HFF-Myc (cell line): ENCODE measurements around the gene MTFR2.
"Not testable (repeated sequence)": the region's sequence is repeated elsewhere in the genome, so short reads cannot be mapped to it uniquely, and the experiment has no call there.

Experiments
- DNase-seq: peaks from one replicate; pipeline ENCODE4 v3.0.0-alpha.2; 2011; ENCODE audit warnings: low read depth; ENCODE audit errors: extremely low read depth
- H3K4me3 ChIP-seq: replicated peaks from 2 replicates; pipeline ENCODE4 v1.5.1; 2011; ENCODE audit warnings: low read depth, mild to moderate bottlenecking, control low read depth, low read length
- CTCF ChIP-seq: IDR thresholded peaks from 2 replicates; pipeline ENCODE4 v1.5.1; 2012; ENCODE audit warnings: mild to moderate bottlenecking, low read depth, low read length, control low read depth; ENCODE audit errors: missing control alignments

The MTFR2 gene

GRCh38 chr6:136226027-136226673 is 24.0 kb downstream of the MTFR2 start:
- peak; percentile 100 for TF ChIP-seq CTCF
- H3K4me3 ChIP-seq = no peak overlapping the region
- DNase-seq = no peak

DNA sequence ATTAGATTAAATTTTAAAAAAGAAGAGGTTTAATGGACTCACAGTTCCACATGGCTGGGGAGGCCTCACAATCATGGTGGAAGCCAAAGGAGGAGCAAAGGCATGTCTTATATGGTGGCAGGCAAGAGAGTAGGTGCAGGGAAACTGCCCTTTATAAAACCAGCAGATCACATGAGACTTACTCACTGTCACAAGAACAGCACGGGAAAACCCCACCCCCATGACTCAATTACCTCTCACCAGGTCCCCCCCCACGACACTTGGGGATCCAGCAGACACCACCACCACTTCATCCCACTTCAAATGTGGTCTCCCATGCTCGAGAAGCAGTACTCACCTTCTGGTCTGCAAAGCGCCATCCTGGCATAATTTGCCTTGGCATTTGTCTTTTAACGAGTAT is 24.6 kb downstream of the MTFR2 start:
- no peak for DNase-seq
- no peak overlapping the region for H3K4me3 ChIP-seq
- TF ChIP-seq CTCF = no peak

GRCh38 chr6:136224974-136225373 is 25.1 kb downstream of the MTFR2 start:
- H3K4me3 ChIP-seq, DNase-seq: not testable (repeated sequence)

DNA sequence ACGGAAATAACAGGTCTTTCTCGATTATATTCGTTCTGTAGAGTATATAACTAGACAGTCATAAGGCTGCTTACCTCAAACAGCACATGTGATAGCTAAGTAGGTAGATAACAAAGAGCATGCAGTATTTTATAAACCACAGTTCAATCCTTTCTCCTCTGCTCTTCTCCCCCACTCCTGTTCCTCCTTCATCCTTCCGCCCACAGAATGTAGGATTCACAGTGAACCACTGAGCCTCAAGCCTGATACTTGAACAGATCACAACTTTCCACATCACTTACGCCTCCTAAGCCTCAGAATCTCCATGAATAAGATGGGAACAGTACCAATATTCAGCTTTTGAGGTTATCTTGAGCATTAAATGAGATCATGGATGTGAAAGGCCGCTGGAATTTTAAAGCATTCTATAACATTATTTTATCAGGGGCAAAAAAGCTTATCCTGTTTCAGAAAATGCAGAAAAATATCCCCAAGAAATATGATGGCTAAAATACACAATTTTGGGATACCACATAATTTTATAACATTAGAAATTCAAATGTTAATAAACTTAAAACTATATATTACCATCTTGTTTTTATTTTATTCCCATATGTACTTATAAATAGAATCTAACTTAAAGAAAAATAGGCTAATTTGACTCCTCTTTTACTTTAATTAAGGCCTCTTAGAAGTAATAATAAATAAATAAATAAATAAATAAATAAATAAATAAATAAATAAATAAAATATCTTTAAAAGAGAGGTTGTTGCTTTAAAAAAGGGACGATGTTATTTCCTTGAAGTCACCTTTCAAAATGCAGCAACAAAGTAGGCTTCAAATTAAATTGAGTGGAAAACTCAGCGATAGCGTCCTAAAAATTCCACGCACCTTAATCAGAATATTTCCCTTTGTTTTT is 33.4 kb downstream of the MTFR2 start:
- DNase-seq = no peak
- no peak overlapping the region for H3K4me3 ChIP-seq
- TF ChIP-seq CTCF = no peak

GRCh38 chr6:136213853-136214252 is 36.3 kb downstream of the MTFR2 start:
- TF ChIP-seq CTCF = no peak
- DNase-seq = no peak
- H3K4me3 ChIP-seq = no peak overlapping the region

DNA sequence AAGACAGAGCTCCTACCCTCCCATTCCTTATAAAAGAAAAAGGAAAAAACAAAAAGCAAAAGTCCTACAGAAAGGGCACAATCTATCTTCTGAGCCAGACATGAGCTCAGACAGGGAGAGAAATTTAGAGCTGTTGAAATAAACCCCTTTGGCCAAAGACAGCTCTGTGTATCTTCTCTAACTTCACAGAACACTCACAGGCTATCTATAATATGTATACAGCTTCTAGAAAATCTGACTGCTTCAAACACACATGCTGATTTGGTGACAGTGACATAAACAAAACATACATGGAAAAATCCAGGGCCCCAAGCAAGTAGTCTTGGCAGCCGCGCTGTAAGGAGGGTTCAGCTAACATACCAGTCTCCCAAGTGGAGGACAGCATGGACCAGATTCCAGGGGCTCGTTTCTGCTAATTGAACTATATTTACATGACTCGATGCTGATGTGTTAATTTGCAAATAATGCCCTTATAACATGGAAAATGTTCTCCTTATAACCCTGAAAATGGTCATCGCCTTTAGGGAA is 37.0 kb downstream of the MTFR2 start:
- no peak for DNase-seq

More for the DNA sequence above, 37.0 kb downstream of the MTFR2 start:
- TF ChIP-seq CTCF = no peak
- H3K4me3 ChIP-seq = no peak overlapping the region
